Keratinocyte (primary cell): Measurements from ENCODE around the gene UNC13A. TPM values are rescaled to one million over a fixed set of nuclear protein-coding genes. Genes with fewer than 3 reads are reported as not detected.

Experiments
- DNase-seq: peaks from one replicate; pipeline ENCODE4 v3.0.0-alpha.2; 2011; ENCODE audit warnings: low read depth, missing footprints, low spot score
- FAIRE-seq: peaks from 2 replicates; lab custom pipeline; 2011; peaks lifted over from hg19 to GRCh38; lab: Jason Lieb, UNC
- H2AFZ ChIP-seq: 2 replicates; pipeline ENCODE4 v1.6.0; 2012; ENCODE audit warnings: low read length, control low read depth, inconsistent platforms; ENCODE audit not compliant: control insufficient read depth
- H3K27ac ChIP-seq: 2 replicates; pipeline ENCODE4 v1.5.1; 2011; ENCODE audit warnings: low read length; ENCODE audit not compliant: control insufficient read depth, insufficient read depth
- H3K27me3 ChIP-seq: 3 replicates; pipeline ENCODE4 v1.6.0; 2011; ENCODE audit warnings: low read length; ENCODE audit not compliant: control insufficient read depth, insufficient read depth; ENCODE audit errors: extremely low read depth
- H3K36me3 ChIP-seq, 2 experiments: 2 replicates in 1 of 2; 3 replicates in 1 of 2; pipeline ENCODE4 v1.5.1; 2011; ENCODE audit warnings: low read length in 2 of 2, mild to moderate bottlenecking in 1 of 2; ENCODE audit not compliant: control insufficient read depth in 2 of 2, insufficient read depth in 2 of 2; ENCODE audit errors: extremely low read depth in 1 of 2
- H3K4me1 ChIP-seq: 3 replicates; pipeline ENCODE4 v1.5.1; 2011; ENCODE audit warnings: low read length; ENCODE audit not compliant: control insufficient read depth, insufficient read depth; ENCODE audit errors: extremely low read depth
- H3K4me2 ChIP-seq: 3 replicates; pipeline ENCODE4 v1.6.0; 2011; ENCODE audit warnings: low read depth, low read length; ENCODE audit not compliant: control insufficient read depth, insufficient read depth; ENCODE audit errors: extremely low read depth
- H3K4me3 ChIP-seq, 3 experiments: fragments of 200-600 bp in 1 of 3; sonication (generic) in 1 of 3; 2 replicates in 2 of 3; 3 replicates in 1 of 3; pipeline ENCODE4 v1.5.1; 2011 to 2016; ENCODE audit warnings: low read length in 3 of 3, mild to moderate bottlenecking in 3 of 3, control low read depth in 2 of 3, inconsistent platforms in 1 of 3, low read depth in 1 of 3, mixed read lengths in 1 of 3, mixed run types in 1 of 3, moderate library complexity in 1 of 3; ENCODE audit not compliant: control insufficient read depth in 2 of 3, insufficient read depth in 2 of 3; ENCODE audit errors: extremely low read depth in 1 of 3
- H3K79me2 ChIP-seq: 2 replicates; pipeline ENCODE4 v1.6.0; 2012; ENCODE audit warnings: low read length; ENCODE audit not compliant: control insufficient read depth, insufficient read depth
- H3K9ac ChIP-seq: 3 replicates; pipeline ENCODE4 v1.6.0; 2011; ENCODE audit warnings: low read length; ENCODE audit not compliant: control insufficient read depth, insufficient read depth; ENCODE audit errors: extremely low read depth
- H3K9me1 ChIP-seq: 3 replicates; pipeline ENCODE4 v1.6.0; 2011; ENCODE audit warnings: low read length; ENCODE audit not compliant: control insufficient read depth, insufficient read depth; ENCODE audit errors: extremely low read depth
- H3K9me3 ChIP-seq: 2 replicates; pipeline ENCODE4 v1.5.1; 2012; ENCODE audit warnings: low read depth, low read length; ENCODE audit not compliant: control insufficient read depth
- H4K20me1 ChIP-seq: 3 replicates; pipeline ENCODE4 v1.6.0; 2011; ENCODE audit warnings: low read length; ENCODE audit not compliant: control insufficient read depth, insufficient read depth; ENCODE audit errors: extremely low read depth
- CTCF ChIP-seq, 3 experiments: IDR thresholded peaks in 1 of 3; conservative IDR thresholded peaks in 1 of 3; optimal IDR thresholded peaks in 1 of 3; 2 replicates in 2 of 3; 3 replicates in 1 of 3; pipeline versions ENCODE3 to v1.5.1; 2011; ENCODE audit warnings: low read length in 3 of 3, mild to moderate bottlenecking in 3 of 3, moderate library complexity in 2 of 3, control low read depth in 1 of 3, inconsistent platforms in 1 of 3; ENCODE audit not compliant: insufficient read depth in 2 of 3; ENCODE audit errors: extremely low read depth in 1 of 3
- EZH2 ChIP-seq: IDR thresholded peaks from one replicate; pipeline ENCODE4 v1.6.1; 2012; ENCODE audit warnings: inconsistent platforms, mild to moderate bottlenecking, low read length, moderate library complexity
- dilution Hi-C: fragments of 300-500 bp; cut with MboI; formaldehyde crosslinking; loops from one replicate; pipeline ENCODE4 v1.7.0; 2020; ENCODE audit warnings: low sequenced_read_pairs; ENCODE audit not compliant: extremely low pct_ligation_motif_present
- polyA plus RNA-seq, 5 experiments: library from polyadenylated mRNA; depleted of rRNA in 3 of 5; stranded (reverse) in 3 of 5; stranded (forward) in 1 of 5; unstranded in 1 of 5; fragments of >200 nt; gene quantifications; 1 replicate in 1 of 5; 2 replicates in 3 of 5; 3 replicates in 1 of 5; pipeline versions ENCODE4 v1.2.1 to v1.2.3, GENCODE V29; 2011 to 2012; ENCODE audit warnings: missing spikeins in 2 of 5, low read depth in 1 of 5, low replicate concordance in 1 of 5

The UNC13A gene
- polyA plus RNA-seq, 1 donor (not counting 4 experiments of a cell fraction or from before 2014, with no cell fraction given): under 0.01 TPM

GRCh38 chr19:17641846-17642245 is 46.3 kb downstream of the UNC13A start:
- TF ChIP-seq EZH2: no peak
- no peak for TF ChIP-seq CTCF (optimal IDR thresholded peaks at IDR 0.05 in 1 of 3, IDR thresholded peaks at IDR 0.05 in 1 of 3, conservative IDR thresholded peaks at IDR 0.05 in 1 of 3; ENCODE audit: extremely low read depth in 1 of 3, insufficient read depth in 2 of 3, low read length in 3 of 3)
- Histone ChIP-seq H3K4me2 (no peak overlapping the region), H3K9ac (no peak overlapping the region), H3K4me3 (no peak overlapping the region), H3K27ac (no peak overlapping the region), H3K36me3 (no peaks in the 10 kb centered on the region), H3K9me1 (no peaks in the 10 kb centered on the region), H4K20me1 (no peaks in the 10 kb centered on the region), H2AFZ (no peak overlapping the region), H3K27me3 (no peaks in the 10 kb centered on the region), H3K4me1 (no peaks in the 10 kb centered on the region), H3K9me3 (no peaks in the 10 kb centered on the region), H3K79me2 (no peaks in the 10 kb centered on the region)
- dilution Hi-C loops: no loop called here
- FAIRE-seq (no peak), DNase-seq (no peak)

GRCh38 chr19:17641181-17641580 is 47.0 kb downstream of the UNC13A start:
- no peaks in the 10 kb centered on the region for H3K79me2 ChIP-seq
- no peak overlapping the region for H3K4me3 ChIP-seq
- no peak overlapping the region for H2AFZ ChIP-seq
- no peaks in the 10 kb centered on the region for H3K4me1 ChIP-seq
- H3K27ac ChIP-seq: no peak overlapping the region
- no peaks in the 10 kb centered on the region for H3K9me3 ChIP-seq
- TF ChIP-seq EZH2: no peak
- TF ChIP-seq CTCF (optimal IDR thresholded peaks at IDR 0.05 in 1 of 3, IDR thresholded peaks at IDR 0.05 in 1 of 3, conservative IDR thresholded peaks at IDR 0.05 in 1 of 3; ENCODE audit: extremely low read depth in 1 of 3, insufficient read depth in 2 of 3, low read length in 3 of 3): no peak
- no peaks in the 10 kb centered on the region for H3K9me1 ChIP-seq
- H4K20me1 ChIP-seq: no peaks in the 10 kb centered on the region
- no peak overlapping the region for H3K4me2 ChIP-seq
- dilution Hi-C loops: no loop called here
- H3K27me3 ChIP-seq: no peaks in the 10 kb centered on the region
- DNase-seq (no peak), FAIRE-seq (no peak)
- no peak overlapping the region for H3K9ac ChIP-seq
- H3K36me3 ChIP-seq: no peaks in the 10 kb centered on the region
